Stimulated activated CD4-positive, alpha-beta T cell treated with anti-CD3 and anti-CD28 coated beads, Interleukin-1b, Interleukin-23, amount 100 ng/mL, for 1 hour (primary cell): ENCODE results near the gene LEMD1.

Source experiments
- DNase-seq, 2 donors: peaks; one replicate each; pipeline ENCODE4 v3.0.0-alpha.2; 2020; ENCODE audit warnings: low read depth in 2 of 2

Gene LEMD1, protein sequence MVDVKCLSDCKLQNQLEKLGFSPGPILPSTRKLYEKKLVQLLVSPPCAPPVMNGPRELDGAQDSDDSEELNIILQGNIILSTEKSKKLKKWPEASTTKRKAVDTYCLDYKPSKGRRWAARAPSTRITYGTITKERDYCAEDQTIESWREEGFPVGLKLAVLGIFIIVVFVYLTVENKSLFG

DNA sequence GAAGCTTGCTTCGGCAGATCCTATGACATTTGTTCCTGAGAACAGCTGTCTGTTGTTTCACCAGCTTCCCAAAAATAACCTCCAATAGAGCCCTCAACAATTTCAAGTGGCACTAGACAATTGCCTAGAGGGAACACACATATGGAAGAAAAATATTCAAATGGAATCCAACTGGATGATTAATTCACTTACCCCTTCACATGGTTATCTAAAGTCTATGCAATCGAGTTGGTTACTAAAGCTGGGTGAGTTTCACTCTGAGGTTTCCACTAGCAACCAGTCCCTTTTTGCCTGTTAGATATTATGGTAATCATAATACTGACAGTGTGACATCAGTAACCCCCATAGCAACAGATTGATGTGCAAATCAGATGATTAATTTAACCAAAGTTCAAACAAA, at the start of gene LEMD1:
LEMD1 (minus strand) TSS at position 259 of the 400 bp plus-strand sequence. CDS start 1,520 bp downstream, outside the sequence.
- DNase-seq = no peak

DNA sequence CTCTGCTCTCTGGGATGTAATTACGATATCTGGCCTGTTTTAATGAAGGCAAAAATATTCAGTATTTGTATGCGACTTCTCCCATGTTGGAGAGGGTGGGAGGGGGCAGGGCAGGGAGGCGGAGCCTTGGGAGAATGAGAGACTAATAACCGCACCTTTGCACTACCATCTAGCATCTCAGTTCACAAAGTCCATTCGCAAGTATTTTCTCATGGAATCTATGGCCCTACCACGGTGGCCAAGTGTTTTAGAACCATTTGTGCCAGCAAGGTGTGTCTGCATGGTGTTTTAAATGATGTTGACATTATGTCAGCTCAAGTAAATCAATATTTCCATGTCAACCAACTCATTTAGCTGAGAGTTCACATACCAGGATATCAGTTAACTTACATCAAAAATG, 48.3 kb upstream of the LEMD1 start:
- no peak for DNase-seq

GRCh38 chr1:205466595-205467220, 44.9 kb upstream of the LEMD1 start:
- no peak for DNase-seq

GRCh38 chr1:205465392-205465791, 43.5 kb upstream of the LEMD1 start:
- no peak for DNase-seq

DNA sequence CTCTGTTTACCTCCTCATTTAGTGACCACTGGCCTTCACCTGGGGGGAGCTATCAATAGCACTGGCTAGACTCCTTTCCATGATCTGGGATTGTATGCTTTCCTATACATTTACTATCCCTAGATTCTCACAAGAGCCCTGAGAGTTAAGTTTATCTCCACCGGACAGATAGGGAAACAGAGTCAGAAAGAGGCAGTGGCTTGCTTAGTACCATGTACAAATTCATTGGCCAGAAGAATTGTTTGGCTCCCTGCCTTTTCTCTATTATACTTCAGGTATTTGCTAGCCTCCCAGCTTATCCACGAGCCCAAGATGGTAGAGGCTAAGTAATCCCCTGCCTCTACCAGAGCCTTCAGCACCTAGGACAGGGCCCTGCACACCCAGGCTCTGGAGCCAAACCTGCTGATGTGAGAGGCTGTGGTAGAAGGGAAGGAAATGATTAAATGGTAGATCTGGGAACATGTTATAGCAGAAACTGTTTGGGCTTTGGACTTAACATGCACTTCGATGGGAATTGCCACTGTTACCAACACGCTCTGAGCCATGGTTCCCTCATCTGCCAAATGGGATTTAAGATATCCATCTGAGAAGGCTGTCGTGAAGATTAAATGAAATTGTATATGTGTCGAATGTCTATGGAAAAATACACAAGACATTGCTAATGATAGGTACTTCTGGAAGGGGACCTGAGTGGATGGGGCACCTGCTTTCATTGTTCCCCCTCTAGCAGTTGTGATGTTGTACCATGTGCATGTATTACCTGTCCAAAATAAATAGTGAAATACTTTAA, 37.1 kb upstream of the LEMD1 start:
- DNase-seq = no peak

DNA sequence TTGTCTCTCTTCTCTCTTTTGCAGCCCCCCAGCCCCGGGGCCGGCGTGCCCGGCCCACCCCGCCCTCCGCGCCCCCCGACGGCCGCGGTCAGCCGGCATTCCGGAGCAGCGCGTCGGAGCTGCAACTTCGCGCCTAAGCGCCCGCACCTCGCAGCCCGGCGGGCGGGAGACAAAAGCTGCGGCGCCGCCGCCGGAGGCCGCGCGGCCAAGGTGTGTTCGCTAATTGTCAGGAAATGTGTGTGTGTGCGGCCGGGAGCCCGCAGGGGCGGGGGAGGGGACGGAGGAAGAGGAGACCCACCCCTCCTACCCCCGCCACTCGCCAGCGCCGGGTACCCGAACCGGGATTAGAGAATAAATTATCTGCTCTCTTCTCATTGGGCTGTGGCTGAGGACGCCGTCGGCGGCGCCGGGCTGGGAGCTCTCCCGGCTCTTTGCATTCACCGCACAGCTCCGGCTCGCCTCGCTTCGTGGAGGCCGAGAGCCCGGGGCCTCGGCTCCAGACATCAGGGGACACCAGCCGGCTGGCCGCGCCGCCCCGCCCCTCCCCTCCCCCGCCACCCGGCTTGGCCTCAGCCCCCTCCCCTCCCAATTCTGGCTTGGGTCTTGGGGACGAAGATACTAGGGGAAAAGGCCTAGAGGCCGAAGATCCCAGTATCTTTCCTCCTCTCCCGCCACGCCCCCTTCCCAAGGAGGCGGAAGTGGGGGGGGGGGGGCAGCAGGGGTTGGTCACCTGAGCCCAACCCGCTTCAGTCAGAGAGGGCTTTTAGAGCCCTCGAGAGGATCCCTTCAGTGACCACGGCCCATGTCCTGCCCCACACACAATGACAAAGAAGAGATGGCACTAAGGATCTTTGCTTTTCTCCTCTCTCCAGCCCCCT, 35.3 kb upstream of the LEMD1 start:
- no peak for DNase-seq

GRCh38 chr1:205456383-205456867, 34.6 kb upstream of the LEMD1 start:
- no peak for DNase-seq

DNA sequence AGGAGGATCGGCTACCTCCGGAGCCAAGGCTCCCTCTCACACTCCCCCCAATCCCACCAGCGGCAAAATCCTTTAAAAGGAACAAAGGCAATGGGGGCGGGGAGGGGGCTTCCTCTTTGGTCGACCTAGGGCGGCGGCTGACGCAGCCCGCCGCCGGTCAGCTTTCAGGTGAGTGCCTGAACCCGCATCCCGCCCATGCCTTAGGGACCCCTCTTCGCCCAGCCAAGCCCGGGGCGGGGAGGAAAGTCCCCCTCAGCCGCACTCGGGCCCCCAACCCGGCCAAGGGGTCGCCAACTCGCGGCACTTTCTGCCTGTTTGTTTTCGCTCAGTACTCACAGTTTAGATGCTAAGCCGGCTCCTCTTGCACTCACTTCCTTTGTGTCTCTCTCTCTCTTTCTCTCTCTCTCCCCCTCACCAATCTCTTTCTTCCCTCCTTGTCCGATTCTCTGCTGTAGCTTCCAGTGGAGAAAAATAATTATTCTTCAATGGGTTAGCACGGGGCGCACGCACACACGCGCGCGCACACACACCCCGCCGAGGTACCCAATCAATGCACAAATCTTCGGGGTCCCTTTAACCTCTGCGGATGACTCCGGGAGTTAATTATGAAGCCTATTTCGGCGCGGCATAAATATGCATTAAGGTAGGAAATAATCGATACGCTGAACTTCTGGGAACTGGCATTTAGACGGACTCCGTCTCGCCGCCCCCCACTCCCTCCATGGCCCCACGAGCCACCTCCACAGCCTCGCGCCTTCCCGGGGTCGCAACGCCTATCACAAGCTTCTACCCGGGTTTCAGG, 33.9 kb upstream of the LEMD1 start, which contains the start of gene BLACAT1:
BLACAT1 (minus strand) TSS at position 465 of the 802 bp plus-strand sequence.
- no peak for DNase-seq

GRCh38 chr1:205454903-205455335, 33.1 kb upstream of the LEMD1 start:
- no peak for DNase-seq

GRCh38 chr1:205453466-205453865, 31.6 kb upstream of the LEMD1 start:
- no peak for DNase-seq

GRCh38 chr1:205452933-205453332, 31.1 kb upstream of the LEMD1 start:
- DNase-seq = no peak

DNA sequence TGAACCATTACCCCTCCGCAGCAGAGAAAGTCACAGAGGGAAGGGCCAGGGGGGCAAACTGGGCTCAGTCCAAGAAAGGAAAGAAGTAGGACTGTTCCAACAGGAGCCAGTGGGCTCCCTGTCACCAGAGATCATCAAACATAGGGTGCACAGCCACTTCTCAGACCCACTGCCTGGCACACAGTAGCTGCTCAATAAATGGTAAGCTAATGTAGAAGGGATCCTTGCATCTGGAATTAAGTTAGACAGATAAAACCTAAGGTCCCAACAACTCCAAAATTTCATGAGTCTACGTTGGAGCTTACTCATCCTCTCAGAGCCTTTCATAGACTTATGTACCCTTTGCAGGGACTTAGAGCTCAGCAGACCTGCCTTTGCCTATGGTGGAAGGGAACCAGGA, 30.5 kb upstream of the LEMD1 start:
- no peak for DNase-seq

- DNase-seq = no peak
These were observed 29.9 kb upstream of the LEMD1 start for GRCh38 chr1:205451759-205452164.

DNA sequence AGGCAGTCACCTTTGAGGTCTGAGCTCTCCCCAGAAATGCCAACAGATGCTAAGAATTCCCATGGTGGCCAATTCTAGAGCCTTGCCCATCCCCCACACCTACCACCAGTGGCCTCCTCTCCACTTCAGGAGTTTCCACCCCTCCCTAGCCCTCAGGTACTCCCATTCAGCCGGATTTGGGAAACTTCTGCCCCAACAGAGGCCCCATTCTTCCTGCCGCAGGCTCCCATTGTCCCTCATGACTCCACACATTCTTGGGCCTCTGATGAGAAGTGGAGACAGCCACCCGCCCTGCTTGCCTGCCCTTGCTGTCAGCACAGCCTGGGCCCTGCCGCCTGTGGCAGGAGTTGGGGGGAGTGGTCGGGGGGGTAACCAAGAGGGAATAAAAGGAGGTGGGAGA, 29.3 kb upstream of the LEMD1 start:
- no peak for DNase-seq

GRCh38 chr1:205450448-205450847, 28.6 kb upstream of the LEMD1 start:
- no peak for DNase-seq

DNA sequence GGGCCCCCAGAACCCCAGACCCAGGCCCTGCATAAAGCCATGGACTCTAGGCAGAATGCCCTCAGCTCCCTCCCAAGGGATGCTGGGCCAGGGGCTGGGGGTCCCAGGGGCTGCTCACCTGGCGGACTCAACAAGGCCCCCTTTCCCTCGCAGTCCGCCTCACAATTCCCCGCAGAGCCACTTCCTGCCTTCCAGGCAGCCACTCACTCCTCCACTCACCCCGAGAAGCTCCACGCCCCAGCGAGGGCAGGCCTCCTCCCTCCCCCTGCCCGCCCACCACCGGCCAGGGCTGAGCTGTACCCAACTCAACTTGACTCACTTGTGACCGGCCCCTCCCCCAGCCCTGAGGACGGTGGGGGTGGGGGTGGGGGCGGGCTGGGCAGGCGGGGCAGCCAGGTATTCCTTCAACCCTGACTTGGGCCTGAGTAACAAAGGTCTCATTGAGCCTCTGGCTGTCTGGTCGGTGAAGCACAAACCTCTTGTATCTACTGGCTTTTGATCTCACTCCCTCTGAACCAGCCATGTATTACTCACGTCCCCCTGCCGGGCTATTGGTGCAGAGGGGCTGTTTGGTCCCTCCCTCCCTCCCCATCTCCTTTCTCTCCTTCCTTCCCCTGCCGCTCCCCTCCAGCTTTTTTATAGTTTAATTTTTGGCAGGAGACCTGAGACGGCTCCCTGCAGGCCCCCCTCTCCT, 28.0 kb upstream of the LEMD1 start:
- no peak for DNase-seq

GRCh38 chr1:205449254-205449749, 27.4 kb upstream of the LEMD1 start:
- DNase-seq = no peak

- DNase-seq = no peak
These were observed 26.8 kb upstream of the LEMD1 start for GRCh38 chr1:205448540-205449253.
